Panc1 (cell line): ENCODE results near the gene FAM117A.

ENCODE experiments used
- POLR2AphosphoS5 ChIP-seq: IDR thresholded peaks from 2 replicates; pipeline ENCODE4 v1.6.1; 2012; ENCODE audit warnings: mild to moderate bottlenecking, low read depth, low read length, moderate library complexity
- SIN3A ChIP-seq: IDR thresholded peaks from 2 replicates; pipeline ENCODE4 v1.6.1; 2012; ENCODE audit warnings: low read depth, mild to moderate bottlenecking, low read length, moderate library complexity, borderline replicate concordance; ENCODE audit not compliant: insufficient read depth
- TCF7L2 ChIP-seq: IDR thresholded peaks from 2 replicates; pipeline ENCODE4 v1.6.1; 2011; ENCODE audit warnings: mild to moderate bottlenecking, low read depth, low read length, inconsistent platforms
- TF ChIP-seq, protein P1 (sequence below): fragments of 450-650 bp; IDR thresholded peaks from 2 replicates; pipeline ENCODE4 v1.5.1; 2017; ENCODE audit warnings: mild to moderate bottlenecking
- TF ChIP-seq, protein P2 (sequence below), 2 experiments: IDR thresholded peaks; 2 replicates each; pipeline ENCODE4 v1.6.1; 2011 to 2012; ENCODE audit warnings: low read depth in 2 of 2, control low read depth in 1 of 2, low read length in 1 of 2, mild to moderate bottlenecking in 1 of 2, moderate library complexity in 1 of 2; ENCODE audit not compliant: insufficient read depth in 1 of 2

DNA sequence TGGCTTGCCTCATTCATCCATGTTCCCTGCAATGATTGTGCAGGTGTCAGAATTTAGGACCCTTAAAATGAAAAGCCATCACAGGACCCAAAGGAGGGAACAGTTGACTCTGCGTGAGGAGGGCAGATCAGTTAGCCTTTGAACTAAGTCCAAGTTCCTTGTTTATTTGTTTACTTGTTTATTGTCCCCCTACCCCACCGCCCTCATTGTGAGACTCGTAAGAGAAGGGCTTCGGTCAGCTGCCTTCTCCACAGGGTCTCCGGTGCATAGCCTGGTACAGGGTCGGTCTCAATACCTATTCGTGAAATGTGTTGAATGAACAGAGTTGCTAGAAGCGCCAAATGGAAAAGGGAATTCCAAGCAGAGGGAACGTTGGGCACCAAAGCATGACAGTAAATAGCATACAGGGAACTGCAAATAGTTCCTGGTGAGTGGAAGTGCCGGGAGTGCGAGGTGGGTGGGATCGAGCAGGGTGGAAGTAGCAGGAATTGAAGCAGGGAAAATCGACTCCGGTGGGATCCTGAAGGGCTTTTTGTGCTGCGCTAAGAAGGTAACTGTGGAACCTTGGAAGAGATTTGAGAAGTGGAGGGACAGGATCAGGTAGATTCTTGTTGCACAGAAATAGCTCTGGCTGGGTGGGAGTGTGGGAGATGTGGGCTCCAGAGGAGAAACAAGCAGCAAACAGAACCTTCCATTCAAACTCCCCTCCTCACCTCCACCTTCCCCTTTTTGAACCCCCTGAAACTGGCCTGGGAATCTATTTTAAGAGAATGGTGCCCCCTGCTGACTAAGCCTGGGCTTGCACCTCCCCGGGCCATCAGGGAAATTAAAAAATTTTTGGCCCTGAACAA lies 68.9 kb downstream of the FAM117A start:
- TF ChIP-seq, protein P1, sequence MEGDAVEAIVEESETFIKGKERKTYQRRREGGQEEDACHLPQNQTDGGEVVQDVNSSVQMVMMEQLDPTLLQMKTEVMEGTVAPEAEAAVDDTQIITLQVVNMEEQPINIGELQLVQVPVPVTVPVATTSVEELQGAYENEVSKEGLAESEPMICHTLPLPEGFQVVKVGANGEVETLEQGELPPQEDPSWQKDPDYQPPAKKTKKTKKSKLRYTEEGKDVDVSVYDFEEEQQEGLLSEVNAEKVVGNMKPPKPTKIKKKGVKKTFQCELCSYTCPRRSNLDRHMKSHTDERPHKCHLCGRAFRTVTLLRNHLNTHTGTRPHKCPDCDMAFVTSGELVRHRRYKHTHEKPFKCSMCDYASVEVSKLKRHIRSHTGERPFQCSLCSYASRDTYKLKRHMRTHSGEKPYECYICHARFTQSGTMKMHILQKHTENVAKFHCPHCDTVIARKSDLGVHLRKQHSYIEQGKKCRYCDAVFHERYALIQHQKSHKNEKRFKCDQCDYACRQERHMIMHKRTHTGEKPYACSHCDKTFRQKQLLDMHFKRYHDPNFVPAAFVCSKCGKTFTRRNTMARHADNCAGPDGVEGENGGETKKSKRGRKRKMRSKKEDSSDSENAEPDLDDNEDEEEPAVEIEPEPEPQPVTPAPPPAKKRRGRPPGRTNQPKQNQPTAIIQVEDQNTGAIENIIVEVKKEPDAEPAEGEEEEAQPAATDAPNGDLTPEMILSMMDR = peak; percentile 94
- TF ChIP-seq TCF7L2 (no peak), SIN3A (no peak), POLR2AphosphoS5 (no peak)
- TF ChIP-seq, protein P2, sequence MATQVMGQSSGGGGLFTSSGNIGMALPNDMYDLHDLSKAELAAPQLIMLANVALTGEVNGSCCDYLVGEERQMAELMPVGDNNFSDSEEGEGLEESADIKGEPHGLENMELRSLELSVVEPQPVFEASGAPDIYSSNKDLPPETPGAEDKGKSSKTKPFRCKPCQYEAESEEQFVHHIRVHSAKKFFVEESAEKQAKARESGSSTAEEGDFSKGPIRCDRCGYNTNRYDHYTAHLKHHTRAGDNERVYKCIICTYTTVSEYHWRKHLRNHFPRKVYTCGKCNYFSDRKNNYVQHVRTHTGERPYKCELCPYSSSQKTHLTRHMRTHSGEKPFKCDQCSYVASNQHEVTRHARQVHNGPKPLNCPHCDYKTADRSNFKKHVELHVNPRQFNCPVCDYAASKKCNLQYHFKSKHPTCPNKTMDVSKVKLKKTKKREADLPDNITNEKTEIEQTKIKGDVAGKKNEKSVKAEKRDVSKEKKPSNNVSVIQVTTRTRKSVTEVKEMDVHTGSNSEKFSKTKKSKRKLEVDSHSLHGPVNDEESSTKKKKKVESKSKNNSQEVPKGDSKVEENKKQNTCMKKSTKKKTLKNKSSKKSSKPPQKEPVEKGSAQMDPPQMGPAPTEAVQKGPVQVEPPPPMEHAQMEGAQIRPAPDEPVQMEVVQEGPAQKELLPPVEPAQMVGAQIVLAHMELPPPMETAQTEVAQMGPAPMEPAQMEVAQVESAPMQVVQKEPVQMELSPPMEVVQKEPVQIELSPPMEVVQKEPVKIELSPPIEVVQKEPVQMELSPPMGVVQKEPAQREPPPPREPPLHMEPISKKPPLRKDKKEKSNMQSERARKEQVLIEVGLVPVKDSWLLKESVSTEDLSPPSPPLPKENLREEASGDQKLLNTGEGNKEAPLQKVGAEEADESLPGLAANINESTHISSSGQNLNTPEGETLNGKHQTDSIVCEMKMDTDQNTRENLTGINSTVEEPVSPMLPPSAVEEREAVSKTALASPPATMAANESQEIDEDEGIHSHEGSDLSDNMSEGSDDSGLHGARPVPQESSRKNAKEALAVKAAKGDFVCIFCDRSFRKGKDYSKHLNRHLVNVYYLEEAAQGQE (IDR thresholded peaks at IDR 0.05; ENCODE audit: insufficient read depth in 1 of 2, low read depth in 2 of 2, low read length in 1 of 2) = no peak
